ENCODE results near the gene PTPRN2.

The PTPRN2 gene

DNA sequence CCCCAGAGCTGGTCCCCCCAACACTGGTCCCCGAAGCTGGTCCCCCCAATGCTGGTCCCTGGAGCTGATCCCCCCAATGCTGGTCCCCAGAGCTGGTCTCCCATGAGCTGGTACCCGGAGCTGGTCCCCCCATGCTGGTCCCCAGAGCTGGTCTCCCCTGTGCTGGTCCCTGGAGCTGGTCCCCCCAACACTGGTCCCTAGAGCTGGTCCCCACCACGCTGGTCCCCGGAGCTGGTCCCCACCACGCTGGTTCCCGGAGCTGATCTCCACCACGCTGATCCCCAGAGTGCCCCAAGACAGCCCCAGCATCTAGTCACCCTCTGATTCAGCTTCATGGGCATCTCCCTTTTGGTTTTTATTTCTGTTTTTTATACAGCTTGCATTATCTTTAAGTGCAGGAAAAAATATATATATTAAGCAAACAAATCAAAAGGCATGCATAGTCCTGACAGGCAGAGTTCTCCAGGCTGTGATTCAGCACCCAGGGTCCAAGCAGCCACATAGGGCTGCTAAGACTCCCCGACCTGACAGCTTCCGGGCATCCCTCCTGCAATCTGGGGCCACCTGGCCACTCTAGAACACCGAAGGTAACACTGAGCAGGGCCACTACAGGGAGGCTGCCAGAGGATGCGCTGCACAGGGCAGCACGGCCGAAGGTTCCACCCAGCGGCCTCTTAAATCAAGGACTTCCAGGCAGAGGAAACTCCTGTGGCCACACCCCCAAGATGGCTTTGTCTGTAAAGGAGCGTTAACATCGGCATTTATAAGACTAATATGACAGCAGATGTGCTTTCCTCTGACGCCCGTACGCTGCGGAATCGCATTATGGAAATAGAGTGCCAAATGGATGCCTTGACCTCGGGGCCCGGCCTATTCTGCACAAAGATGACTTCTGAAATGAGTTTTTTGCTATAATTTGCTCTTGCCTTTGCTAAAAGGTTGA, 215.0 kb downstream of the PTPRN2 start:
- FAIRE-seq: no peak
- DNase-seq (ENCODE audit: insufficient read length, low spot score): peak; percentile 65
- TF ChIP-seq, protein P1, sequence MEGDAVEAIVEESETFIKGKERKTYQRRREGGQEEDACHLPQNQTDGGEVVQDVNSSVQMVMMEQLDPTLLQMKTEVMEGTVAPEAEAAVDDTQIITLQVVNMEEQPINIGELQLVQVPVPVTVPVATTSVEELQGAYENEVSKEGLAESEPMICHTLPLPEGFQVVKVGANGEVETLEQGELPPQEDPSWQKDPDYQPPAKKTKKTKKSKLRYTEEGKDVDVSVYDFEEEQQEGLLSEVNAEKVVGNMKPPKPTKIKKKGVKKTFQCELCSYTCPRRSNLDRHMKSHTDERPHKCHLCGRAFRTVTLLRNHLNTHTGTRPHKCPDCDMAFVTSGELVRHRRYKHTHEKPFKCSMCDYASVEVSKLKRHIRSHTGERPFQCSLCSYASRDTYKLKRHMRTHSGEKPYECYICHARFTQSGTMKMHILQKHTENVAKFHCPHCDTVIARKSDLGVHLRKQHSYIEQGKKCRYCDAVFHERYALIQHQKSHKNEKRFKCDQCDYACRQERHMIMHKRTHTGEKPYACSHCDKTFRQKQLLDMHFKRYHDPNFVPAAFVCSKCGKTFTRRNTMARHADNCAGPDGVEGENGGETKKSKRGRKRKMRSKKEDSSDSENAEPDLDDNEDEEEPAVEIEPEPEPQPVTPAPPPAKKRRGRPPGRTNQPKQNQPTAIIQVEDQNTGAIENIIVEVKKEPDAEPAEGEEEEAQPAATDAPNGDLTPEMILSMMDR (IDR thresholded peaks at IDR 0.05; ENCODE audit: insufficient read depth, missing control alignments): no peak

DNA sequence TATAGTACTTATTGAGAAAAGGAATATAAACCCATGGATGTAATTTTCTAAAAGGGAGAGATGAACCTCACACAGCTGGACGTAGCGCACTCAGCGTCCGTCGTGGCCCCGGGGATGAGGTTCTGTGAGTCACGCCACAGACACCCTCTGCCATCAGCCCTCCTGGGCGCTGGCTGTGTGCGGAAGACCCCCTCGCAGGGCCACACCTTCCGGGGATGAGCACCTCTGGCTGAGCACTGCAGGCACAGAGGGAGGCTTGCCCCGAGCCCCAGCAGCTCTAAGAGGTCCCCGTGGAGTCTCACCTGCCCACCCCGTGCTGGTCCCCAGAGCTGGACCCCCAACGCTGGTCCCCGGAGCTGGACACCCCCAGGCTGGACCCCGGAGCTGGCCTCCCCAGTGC, 215.8 kb downstream of the PTPRN2 start:
- TF ChIP-seq, protein P1 (IDR thresholded peaks at IDR 0.05; ENCODE audit: insufficient read depth, missing control alignments): no peak
- DNase-seq (ENCODE audit: insufficient read length, low spot score) (no peak), FAIRE-seq (no peak)

DNA sequence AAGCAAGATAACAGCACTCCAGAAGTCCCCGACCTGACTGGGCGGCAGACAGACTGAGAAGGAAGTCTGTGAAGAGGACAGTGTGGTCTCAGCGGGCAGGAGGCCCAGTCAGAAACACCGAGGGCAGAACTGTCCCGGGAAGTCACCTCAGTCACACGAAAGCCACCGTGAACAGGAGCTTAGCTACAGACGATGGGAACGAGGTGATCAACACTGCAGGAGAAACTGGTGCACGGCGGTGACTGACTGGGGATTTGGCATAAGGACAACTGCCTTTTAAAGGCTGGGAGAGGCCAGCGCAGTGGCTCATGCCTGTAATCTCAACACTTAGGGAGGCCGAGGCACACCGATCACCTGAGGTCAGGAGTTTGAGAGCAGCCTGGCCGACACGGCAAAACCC, 217.8 kb downstream of the PTPRN2 start:
- FAIRE-seq (no peak), DNase-seq (ENCODE audit: insufficient read length, low spot score) (no peak)
- TF ChIP-seq, protein P1 (IDR thresholded peaks at IDR 0.05; ENCODE audit: insufficient read depth, missing control alignments): no peak

DNA sequence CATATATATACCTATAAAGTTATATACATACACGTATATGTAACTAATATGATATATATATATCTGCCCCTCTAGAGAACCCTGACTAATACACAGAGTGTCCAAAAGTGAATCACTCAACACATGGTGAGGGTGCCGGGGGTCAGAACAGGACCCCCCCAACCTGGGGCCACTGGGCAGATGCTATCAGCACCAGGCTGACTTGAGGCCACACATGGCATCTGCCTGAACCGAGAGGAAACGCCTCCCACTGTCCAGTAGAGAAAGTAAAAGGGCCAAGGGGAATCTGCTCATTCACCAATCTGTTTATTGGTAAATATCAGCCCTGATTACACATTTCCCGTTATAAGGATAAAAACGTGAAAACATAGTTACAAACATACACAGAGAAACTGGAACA, 218.3 kb downstream of the PTPRN2 start:
- no peak for DNase-seq (ENCODE audit: insufficient read length, low spot score)
- TF ChIP-seq, protein P1 (IDR thresholded peaks at IDR 0.05; ENCODE audit: insufficient read depth, missing control alignments): no peak
- no peak for FAIRE-seq

DNA sequence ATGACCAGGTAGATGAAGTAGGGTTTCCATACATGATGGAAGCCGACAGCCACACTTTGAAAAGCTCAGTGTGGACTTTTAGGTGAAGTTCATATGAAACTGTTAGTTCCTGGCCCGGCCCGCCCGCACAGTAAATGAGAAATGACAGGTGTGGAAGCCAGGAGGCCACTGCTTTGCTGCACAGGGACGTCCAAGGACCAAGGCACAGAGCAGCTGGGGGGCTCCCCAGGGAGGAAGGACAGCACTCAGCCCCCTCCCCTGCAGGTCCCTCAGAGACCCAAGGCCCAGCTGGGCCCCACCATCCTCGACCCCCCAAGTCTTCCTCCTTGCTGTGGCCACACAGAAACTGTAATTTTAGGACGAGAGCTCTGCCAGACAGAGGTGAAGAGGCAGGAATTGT, 219.2 kb downstream of the PTPRN2 start:
- TF ChIP-seq, protein P1 (IDR thresholded peaks at IDR 0.05; ENCODE audit: insufficient read depth, missing control alignments): no peak
- FAIRE-seq (no peak), DNase-seq (ENCODE audit: insufficient read length, low spot score) (no peak)

DNA sequence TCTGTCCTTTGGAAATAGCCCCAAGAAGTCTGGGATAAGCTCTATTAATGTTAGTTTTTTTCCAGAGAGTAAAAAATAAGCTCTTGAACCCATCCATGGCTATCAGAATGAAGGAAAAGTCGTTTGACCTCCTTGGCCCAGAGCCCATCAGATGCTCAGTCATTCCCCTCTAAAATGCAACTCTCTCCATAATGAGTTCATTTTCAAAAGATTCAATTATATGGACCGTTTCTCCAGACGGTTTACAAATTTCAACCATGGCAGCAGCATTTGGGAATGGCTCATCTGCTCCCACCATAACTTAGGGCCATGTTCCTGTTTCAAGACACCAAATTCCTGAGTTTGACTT, 220.0 kb downstream of the PTPRN2 start:
- FAIRE-seq: no peak
- no peak for DNase-seq (ENCODE audit: insufficient read length, low spot score)
- TF ChIP-seq, protein P1 (IDR thresholded peaks at IDR 0.05; ENCODE audit: insufficient read depth, missing control alignments): no peak

DNA sequence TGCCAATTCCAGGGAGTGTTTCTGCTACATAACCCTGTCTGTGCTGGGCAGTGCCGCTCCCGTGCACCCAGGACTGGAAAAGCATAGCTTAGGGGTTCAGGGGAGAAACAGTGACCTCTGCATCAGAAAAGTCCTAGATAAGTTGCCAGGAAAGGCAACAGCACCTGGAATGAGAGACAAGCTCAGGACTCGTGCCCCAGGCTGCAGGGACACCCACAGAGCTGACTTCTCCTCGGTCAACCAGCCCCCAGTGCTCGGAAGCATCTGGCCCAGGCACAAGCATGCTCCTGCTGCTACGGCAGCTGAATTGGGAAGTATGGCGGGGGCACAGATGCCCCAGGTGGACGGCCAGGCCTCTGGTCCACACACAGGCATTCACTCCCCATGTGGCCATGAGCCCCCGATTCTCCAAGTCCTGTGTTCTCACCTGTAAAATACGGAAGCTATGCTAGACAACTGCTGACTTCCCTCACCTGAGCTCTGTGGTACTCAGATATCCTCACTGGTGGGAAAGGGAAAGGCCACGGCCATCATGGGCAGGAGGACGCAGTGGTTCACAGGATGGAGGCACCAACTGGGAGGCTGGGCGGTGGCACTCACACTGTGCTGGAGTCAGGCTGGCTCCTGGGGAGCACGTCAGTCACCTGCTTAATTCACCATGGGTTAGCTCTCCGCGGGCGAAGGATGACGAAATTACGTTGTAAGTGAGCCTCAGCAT, 220.5 kb downstream of the PTPRN2 start:
- FAIRE-seq (no peak), DNase-seq (ENCODE audit: insufficient read length, low spot score) (no peak)
- TF ChIP-seq, protein P1 (IDR thresholded peaks at IDR 0.05; ENCODE audit: insufficient read depth, missing control alignments): no peak
